Thoracic aorta (tissue), 2 donors: Measurements from ENCODE around the gene OBP2B. TPM values are rescaled to one million over a fixed set of nuclear protein-coding genes. Genes with fewer than 3 reads are reported as not detected.

Experiments
- ATAC-seq: fragments of 150-250 bp; one replicate; pipeline ENCODE4 v1.8.0; 2017; ENCODE audit warnings: low read depth; ENCODE audit not compliant: insufficient number of reproducible peaks, low FRiP score
- DNase-seq: peaks from one replicate; pipeline ENCODE4 v3.0.0-alpha.2; 2020; ENCODE audit warnings: low spot score
- H3K27ac ChIP-seq, 2 donors: fragments of 200-600 bp; sonication (generic); 1 replicate in 1 of 2; 2 replicates in 1 of 2; pipeline ENCODE4 v1.5.1; 2016; ENCODE audit warnings: mild to moderate bottlenecking in 2 of 2, moderate library complexity in 2 of 2
- H3K27me3 ChIP-seq: fragments of 200-600 bp; sonication (generic); replicated peaks from 2 replicates; pipeline ENCODE4 v1.6.0; 2016; ENCODE audit warnings: mild to moderate bottlenecking; ENCODE audit not compliant: insufficient read depth
- H3K36me3 ChIP-seq: fragments of 200-600 bp; sonication (generic); one replicate; pipeline ENCODE4 v1.5.1; 2016
- H3K4me1 ChIP-seq, 2 donors: fragments of 200-600 bp; sonication (generic); 1 replicate in 1 of 2; 2 replicates in 1 of 2; pipeline versions ENCODE4 v1.5.1 to v1.6.0; 2016; ENCODE audit warnings: low read depth in 2 of 2, mild to moderate bottlenecking in 1 of 2; ENCODE audit not compliant: control insufficient read depth in 1 of 2
- H3K4me3 ChIP-seq: fragments of 200-600 bp; sonication (generic); 2 replicates; pipeline ENCODE4 v1.5.1; 2016; ENCODE audit warnings: mild to moderate bottlenecking
- H3K9me3 ChIP-seq: fragments of 200-600 bp; sonication (generic); 2 replicates; pipeline ENCODE4 v1.5.1; 2016
- CTCF ChIP-seq: fragments of 200-600 bp; sonication (generic); IDR thresholded peaks from one replicate; pipeline ENCODE4 v1.5.1; 2019; ENCODE audit warnings: antibody characterized with exemption
- total RNA-seq, 2 donors: library from RNA; depleted of rRNA; stranded (reverse); fragments of >200 nt; gene quantifications; one replicate each; pipeline versions ENCODE4 v1.1.0 to v1.2.3, GENCODE V29; 2016

OBP2B gene
- total RNA-seq, 2 donors from 2014 or later: not detected

DNA sequence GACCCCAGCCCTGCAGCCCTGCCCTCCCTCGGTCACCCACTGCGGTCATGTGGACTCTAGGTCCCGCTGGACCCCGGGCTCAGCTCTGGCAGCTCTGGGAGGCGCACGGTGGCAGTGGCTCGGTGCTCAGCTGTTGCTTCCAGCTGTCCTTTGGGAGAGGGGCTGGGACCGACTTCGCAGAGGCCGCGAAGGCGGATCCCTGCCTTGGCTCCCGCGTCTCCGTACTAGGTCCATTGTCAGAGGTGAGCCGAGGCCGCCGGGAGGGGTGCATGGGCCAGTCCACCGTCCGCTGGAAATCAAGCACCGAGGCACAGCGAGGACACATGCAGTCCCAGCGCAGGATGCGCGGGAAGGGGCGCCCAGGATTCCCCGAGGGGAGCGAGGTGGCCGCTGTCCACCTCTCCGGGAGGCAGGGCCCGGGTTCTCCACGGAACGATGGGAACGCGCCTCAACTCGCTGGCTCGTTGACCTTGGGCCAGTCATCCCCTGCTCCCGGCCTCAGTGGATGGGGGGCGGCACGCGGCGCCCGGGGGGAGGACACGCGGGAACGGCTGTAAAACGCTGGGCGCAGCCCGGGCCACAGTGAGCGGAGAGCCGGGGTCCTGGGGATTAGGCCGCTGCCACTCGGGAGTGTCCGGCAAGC, 46.1 kb downstream of the OBP2B start:
- no peaks in the 10 kb centered on the region for H3K27me3 ChIP-seq
- peak overlapping the region; percentile 80 for H3K4me3 ChIP-seq
- peak overlapping the region; percentile 15 to 19 for H3K27ac ChIP-seq
- no peaks in the 10 kb centered on the region for H3K9me3 ChIP-seq
- no peaks in the 10 kb centered on the region for H3K36me3 ChIP-seq
- DNase-seq (no peak), ATAC-seq (no peak)
- no peak for TF ChIP-seq CTCF
- H3K4me1 ChIP-seq: peaks cover 0 to 21% of the 10 kb centered on the region in 2 donors

- Histone ChIP-seq H3K36me3 (no peaks in the 10 kb centered on the region), H3K4me3 (no peak overlapping the region), H3K27me3 (no peaks in the 10 kb centered on the region), H3K4me1 (peaks cover 0 to 21% of the 10 kb centered on the region in 2 donors), H3K27ac (no peak overlapping the region), H3K9me3 (no peaks in the 10 kb centered on the region)
- DNase-seq (no peak), ATAC-seq (no peak)
- no peak for TF ChIP-seq CTCF
Measured at GRCh38 chr9:133161547-133161950, 47.5 kb downstream of the OBP2B start.

- ATAC-seq: peak; percentile 82
- Histone ChIP-seq H3K4me3 (no peak overlapping the region), H3K36me3 (no peaks in the 10 kb centered on the region), H3K27ac (no peak overlapping the region), H3K4me1 (peaks cover 0 to 21% of the 10 kb centered on the region in 2 donors), H3K27me3 (no peaks in the 10 kb centered on the region), H3K9me3 (no peaks in the 10 kb centered on the region)
- no peak for DNase-seq
- TF ChIP-seq CTCF: peak; percentile 73
Measured at GRCh38 chr9:133160742-133161546, 48.1 kb downstream of the OBP2B start.

GRCh38 chr9:133158695-133159094, 50.4 kb downstream of the OBP2B start:
- Histone ChIP-seq H3K27me3 (no peaks in the 10 kb centered on the region), H3K36me3 (no peaks in the 10 kb centered on the region), H3K9me3 (no peaks in the 10 kb centered on the region), H3K27ac (no peak overlapping the region), H3K4me3 (no peak overlapping the region), H3K4me1 (peaks cover 0 to 12% of the 10 kb centered on the region in 2 donors)
- ATAC-seq: no peak
- no peak for TF ChIP-seq CTCF
- DNase-seq: no peak

Other genes with a start within 250 kb of the OBP2B start
- gene GFI1B, start 230.6 kb downstream of the OBP2B start, total RNA-seq: not detected
- gene GTF3C5, start 178.3 kb downstream of the OBP2B start, total RNA-seq: 10 to 100 TPM; 40.6 to 54.3 TPM
- gene CEL, start 147.3 kb downstream of the OBP2B start, total RNA-seq: 1 to 10 TPM in 1 of 2 donors, under 1 TPM in 1; 0.78 to 5.3 TPM
- gene RALGDS, start 88.0 kb downstream of the OBP2B start, total RNA-seq: 10 to 100 TPM; 30.3 to 98.8 TPM
- 10 to 100 TPM; 45.5 to 46.8 TPM for gene GBGT1, start 45.3 kb downstream of the OBP2B start, total RNA-seq
- under 1 TPM; 0.14 to 0.21 TPM for gene ABO, start 66.0 kb upstream of the OBP2B start, total RNA-seq
- 10 to 100 TPM; 11.6 to 46.1 TPM for gene SURF6, start 126.9 kb upstream of the OBP2B start, total RNA-seq
- gene MED22, start 138.9 kb upstream of the OBP2B start, total RNA-seq: 10 to 100 TPM; 50.0 to 51.2 TPM
- 100 to 1,000 TPM; 889 to 895 TPM for gene RPL7A, start 139.0 kb upstream of the OBP2B start, total RNA-seq
- 10 to 100 TPM; 47.6 to 66.6 TPM for gene SURF1, start 147.2 kb upstream of the OBP2B start, total RNA-seq
- gene SURF2, start 147.3 kb upstream of the OBP2B start, total RNA-seq: 10 to 100 TPM in 1 of 2 donors, 1 to 10 TPM in 1; 7.0 to 13.3 TPM
- gene SURF4, start 166.8 kb upstream of the OBP2B start, total RNA-seq: 100 to 1,000 TPM; 152 to 154 TPM
- gene STKLD1, start 167.1 kb upstream of the OBP2B start, total RNA-seq: under 1 TPM in 1 of 2 donors, not detected in 1; 0.42 TPM
- gene REXO4, start 208.8 kb upstream of the OBP2B start, total RNA-seq: 10 to 100 TPM in 1 of 2 donors, 1 to 10 TPM in 1; 7.7 to 18.6 TPM
- 1 to 10 TPM; 1.3 to 6.0 TPM for gene ADAMTS13, start 213.1 kb upstream of the OBP2B start, total RNA-seq